Ishikawa (cell line): Measurements from ENCODE around the gene TMEFF2.

ENCODE experiments used
- EGR1 ChIP-seq: IDR thresholded peaks from 2 replicates; pipeline ENCODE4 v1.6.1; 2012
- EP300 ChIP-seq: IDR thresholded peaks from 2 replicates; pipeline ENCODE4 v1.6.1; 2012; ENCODE audit warnings: borderline replicate concordance
- FOXM1 ChIP-seq: IDR thresholded peaks from 2 replicates; pipeline ENCODE4 v1.6.1; 2012; ENCODE audit warnings: low read depth, borderline replicate concordance
- MAX ChIP-seq: IDR thresholded peaks from 2 replicates; pipeline ENCODE4 v1.6.1; 2012
- TAF1 ChIP-seq: IDR thresholded peaks from 2 replicates; pipeline ENCODE4 v1.6.1; 2012; ENCODE audit warnings: low read depth, mild to moderate bottlenecking
- TF ChIP-seq, protein P1 (sequence below): IDR thresholded peaks from 2 replicates; pipeline ENCODE4 v1.6.1; 2012; ENCODE audit warnings: low read depth, mild to moderate bottlenecking

DNA sequence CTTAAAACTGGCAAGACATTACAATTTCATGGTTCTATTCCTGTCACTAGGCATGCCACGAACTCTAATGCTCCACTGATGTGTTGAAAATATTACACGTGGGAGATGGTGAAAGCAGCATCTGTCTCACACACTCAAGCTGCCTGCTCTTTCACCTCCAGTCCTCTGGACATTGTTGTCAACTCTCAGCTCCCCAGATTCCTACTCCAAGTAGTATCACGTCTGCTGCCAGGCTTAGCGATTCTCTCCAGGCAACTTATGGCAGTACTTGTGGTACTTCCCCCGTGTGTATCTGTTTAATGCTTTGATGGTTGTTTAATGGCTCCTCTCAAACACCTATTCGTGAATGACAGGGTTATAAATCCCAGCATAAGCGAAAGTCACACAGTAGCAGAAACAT lies 103.8 kb downstream of the TMEFF2 start:
- TF ChIP-seq, protein P1, sequence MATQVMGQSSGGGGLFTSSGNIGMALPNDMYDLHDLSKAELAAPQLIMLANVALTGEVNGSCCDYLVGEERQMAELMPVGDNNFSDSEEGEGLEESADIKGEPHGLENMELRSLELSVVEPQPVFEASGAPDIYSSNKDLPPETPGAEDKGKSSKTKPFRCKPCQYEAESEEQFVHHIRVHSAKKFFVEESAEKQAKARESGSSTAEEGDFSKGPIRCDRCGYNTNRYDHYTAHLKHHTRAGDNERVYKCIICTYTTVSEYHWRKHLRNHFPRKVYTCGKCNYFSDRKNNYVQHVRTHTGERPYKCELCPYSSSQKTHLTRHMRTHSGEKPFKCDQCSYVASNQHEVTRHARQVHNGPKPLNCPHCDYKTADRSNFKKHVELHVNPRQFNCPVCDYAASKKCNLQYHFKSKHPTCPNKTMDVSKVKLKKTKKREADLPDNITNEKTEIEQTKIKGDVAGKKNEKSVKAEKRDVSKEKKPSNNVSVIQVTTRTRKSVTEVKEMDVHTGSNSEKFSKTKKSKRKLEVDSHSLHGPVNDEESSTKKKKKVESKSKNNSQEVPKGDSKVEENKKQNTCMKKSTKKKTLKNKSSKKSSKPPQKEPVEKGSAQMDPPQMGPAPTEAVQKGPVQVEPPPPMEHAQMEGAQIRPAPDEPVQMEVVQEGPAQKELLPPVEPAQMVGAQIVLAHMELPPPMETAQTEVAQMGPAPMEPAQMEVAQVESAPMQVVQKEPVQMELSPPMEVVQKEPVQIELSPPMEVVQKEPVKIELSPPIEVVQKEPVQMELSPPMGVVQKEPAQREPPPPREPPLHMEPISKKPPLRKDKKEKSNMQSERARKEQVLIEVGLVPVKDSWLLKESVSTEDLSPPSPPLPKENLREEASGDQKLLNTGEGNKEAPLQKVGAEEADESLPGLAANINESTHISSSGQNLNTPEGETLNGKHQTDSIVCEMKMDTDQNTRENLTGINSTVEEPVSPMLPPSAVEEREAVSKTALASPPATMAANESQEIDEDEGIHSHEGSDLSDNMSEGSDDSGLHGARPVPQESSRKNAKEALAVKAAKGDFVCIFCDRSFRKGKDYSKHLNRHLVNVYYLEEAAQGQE: no peak
- no peak for TF ChIP-seq MAX
- no peak for TF ChIP-seq TAF1
- TF ChIP-seq FOXM1: no peak
- no peak for TF ChIP-seq EP300
- TF ChIP-seq EGR1: no peak
